IPS-15b (cell line): ENCODE results near the gene ZNF281.
"Not testable (repeated sequence)": the region's sequence is repeated elsewhere in the genome, so short reads cannot be mapped to it uniquely, and the experiment has no call there.

Source experiments
- H3K27me3 ChIP-seq: one replicate; pipeline ENCODE4 v1.6.1; 2013; ENCODE audit warnings: low read length; ENCODE audit not compliant: control insufficient read depth, insufficient read depth
- H3K36me3 ChIP-seq: one replicate; pipeline ENCODE4 v1.6.1; 2013; ENCODE audit warnings: low read length; ENCODE audit not compliant: control insufficient read depth, insufficient read depth
- H3K4me1 ChIP-seq: one replicate; pipeline ENCODE4 v1.6.1; 2013; ENCODE audit warnings: mild to moderate bottlenecking, low read length; ENCODE audit not compliant: control insufficient read depth, insufficient read depth
- H3K4me3 ChIP-seq: one replicate; pipeline ENCODE4 v1.5.1; 2013; ENCODE audit warnings: low read depth, low read length
- H3K9ac ChIP-seq: one replicate; pipeline ENCODE4 v1.6.1; 2013; ENCODE audit warnings: low read depth, mild to moderate bottlenecking, low read length
- H3K9me3 ChIP-seq: one replicate; pipeline ENCODE4 v1.6.1; 2013; ENCODE audit warnings: mild to moderate bottlenecking, low read length; ENCODE audit not compliant: control insufficient read depth, insufficient read depth

Gene ZNF281

DNA sequence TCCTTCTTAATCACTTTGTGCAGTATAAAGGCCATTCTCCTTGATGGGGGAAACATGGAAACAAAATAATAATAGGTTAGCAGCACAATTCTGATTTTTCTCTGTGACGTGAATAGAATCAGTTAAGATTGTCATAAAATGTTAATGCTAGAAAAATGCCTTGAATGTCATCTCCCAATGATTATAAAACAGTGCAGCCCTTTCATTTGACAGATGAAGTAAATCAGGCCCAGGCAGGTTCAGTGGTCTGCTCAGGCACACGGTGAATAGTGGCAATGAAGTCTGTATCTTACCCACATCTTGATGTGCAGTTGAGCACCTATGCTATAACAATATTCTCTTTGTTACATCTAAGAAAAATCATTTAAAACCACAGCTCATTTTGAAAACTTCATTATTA, 32.2 kb upstream of the ZNF281 start:
- no peaks in the 10 kb centered on the region for H3K4me1 ChIP-seq

DNA sequence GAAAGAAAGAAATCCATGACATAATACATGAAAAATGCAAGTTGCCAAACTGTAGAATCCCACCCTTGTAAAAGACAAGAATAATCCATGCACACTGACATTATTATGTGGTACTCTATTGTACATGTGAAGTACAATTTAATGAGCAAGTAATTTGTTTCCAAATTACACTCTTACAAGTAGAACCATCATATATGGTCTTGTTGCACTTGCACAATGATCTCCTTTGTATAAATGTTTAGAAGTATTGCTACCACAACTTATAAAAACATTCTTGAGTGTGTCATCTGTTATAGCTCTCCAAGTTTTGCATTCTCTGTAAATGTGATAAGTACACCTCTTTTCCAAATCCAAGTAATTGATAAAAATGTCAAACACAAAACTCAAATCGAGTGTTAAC, 29.1 kb upstream of the ZNF281 start:
- Histone ChIP-seq H3K36me3 (no peaks in the 10 kb centered on the region), H3K4me1 (no peaks in the 10 kb centered on the region), H3K9me3 (no peaks in the 10 kb centered on the region), H3K27me3 (no peaks in the 10 kb centered on the region), H3K9ac (no peak overlapping the region), H3K4me3 (no peak overlapping the region)

More for the DNA sequence above, 32.2 kb upstream of the ZNF281 start:
- Histone ChIP-seq H3K9ac (no peak overlapping the region), H3K9me3 (no peaks in the 10 kb centered on the region), H3K36me3 (no peaks in the 10 kb centered on the region), H3K4me3 (no peak overlapping the region), H3K27me3 (no peaks in the 10 kb centered on the region)

DNA sequence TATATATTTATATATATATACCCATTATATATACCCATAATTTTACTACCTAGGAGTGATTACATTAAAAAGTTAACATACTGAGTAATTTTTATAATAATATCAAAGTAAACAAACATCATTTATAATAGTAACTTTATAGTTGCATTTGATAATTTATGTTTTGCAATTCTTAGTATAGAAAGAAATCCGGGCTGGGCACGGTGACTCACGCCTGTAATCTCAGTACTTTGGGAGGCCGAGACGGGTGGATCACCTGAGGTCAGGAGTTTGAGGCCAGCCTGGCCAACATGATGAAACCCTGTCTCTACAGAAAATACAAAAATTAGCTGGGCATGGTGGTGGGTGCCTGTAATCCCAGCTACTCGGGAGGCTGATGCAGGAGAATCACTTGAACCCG, 28.6 kb upstream of the ZNF281 start:
- H3K4me1 ChIP-seq, H3K36me3 ChIP-seq, H3K27me3 ChIP-seq, H3K4me3 ChIP-seq, H3K9ac ChIP-seq, H3K9me3 ChIP-seq: not testable (repeated sequence)

DNA sequence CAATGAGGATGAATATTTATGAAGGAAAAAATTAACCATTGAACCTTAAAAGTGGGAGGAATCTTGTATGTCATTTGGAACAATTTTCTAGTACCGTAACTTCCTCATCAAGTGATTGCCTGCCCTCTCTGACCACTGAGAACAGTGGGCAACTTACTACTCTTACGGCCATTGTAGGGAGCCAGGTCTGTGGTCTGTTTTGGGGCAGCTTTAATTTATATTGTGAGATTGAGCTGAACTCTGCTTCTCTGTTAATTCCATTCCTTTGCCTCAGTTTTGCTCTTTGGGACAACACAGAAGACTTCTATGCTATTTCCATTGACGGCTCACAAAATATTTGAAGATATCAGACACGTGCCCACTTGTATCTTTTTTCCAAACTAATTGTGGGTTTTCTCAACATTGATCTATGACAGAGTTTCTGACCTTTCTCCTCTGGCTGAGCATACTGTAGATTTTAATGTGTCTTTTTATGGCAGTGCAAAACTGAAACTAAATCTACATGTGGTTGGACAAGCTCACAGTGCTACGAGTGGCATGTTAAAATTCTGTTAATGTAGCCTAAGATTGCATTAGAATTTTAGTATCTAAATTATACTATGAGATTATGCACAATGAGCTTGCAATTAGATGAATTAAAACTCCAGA, 27.8 kb upstream of the ZNF281 start:
- H3K9ac ChIP-seq: no peak overlapping the region
- no peaks in the 10 kb centered on the region for H3K27me3 ChIP-seq
- H3K36me3 ChIP-seq: no peaks in the 10 kb centered on the region

DNA sequence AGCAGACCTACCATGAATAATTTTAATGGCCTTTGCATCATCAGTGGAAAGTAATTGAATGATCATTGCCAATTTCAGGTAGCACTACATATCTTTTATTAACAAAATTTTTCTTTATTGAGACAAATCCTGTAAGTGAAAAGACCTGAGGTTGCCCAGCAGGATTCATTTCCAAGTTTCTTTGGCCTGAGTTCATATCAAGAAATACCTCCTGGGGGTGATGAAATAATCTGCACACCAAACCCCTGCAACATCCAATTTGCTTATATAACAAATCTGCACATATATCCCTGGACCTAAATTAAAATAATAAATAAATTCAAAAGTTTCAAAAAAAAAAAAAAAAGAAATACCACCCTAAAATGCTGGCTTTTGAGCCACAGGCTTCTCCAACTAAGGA, 27.3 kb upstream of the ZNF281 start:
- no peaks in the 10 kb centered on the region for H3K9me3 ChIP-seq
- H3K4me3 ChIP-seq: no peak overlapping the region
- no peaks in the 10 kb centered on the region for H3K27me3 ChIP-seq
- no peaks in the 10 kb centered on the region for H3K4me1 ChIP-seq
- no peaks in the 10 kb centered on the region for H3K36me3 ChIP-seq
- H3K9ac ChIP-seq: no peak overlapping the region

More for the DNA sequence above, 27.8 kb upstream of the ZNF281 start:
- Histone ChIP-seq H3K4me1 (no peaks in the 10 kb centered on the region), H3K4me3 (no peak overlapping the region), H3K9me3 (no peaks in the 10 kb centered on the region)

DNA sequence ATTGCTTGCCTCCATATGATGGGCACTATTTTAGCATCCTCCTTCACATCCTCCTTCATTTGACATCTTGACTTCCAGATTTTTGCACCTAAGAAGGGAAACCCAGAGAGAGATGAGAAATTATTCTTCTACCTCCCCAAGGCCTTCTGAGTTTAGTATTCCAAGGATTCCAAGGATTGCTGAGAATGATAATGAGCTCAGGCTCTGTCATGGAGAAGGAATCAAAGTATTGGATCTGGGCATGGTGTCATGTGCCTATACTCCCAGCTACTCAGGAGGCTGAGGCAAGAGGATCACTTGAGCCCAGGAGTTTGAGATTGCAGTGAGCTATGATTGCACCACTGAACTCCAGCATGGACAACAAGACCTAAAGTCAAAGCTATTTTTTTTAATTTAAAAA, 26.6 kb upstream of the ZNF281 start:
- no peak overlapping the region for H3K9ac ChIP-seq
- no peaks in the 10 kb centered on the region for H3K4me1 ChIP-seq
- H3K9me3 ChIP-seq: no peaks in the 10 kb centered on the region
- H3K4me3 ChIP-seq: no peak overlapping the region
- no peaks in the 10 kb centered on the region for H3K27me3 ChIP-seq
- H3K36me3 ChIP-seq: no peaks in the 10 kb centered on the region

DNA sequence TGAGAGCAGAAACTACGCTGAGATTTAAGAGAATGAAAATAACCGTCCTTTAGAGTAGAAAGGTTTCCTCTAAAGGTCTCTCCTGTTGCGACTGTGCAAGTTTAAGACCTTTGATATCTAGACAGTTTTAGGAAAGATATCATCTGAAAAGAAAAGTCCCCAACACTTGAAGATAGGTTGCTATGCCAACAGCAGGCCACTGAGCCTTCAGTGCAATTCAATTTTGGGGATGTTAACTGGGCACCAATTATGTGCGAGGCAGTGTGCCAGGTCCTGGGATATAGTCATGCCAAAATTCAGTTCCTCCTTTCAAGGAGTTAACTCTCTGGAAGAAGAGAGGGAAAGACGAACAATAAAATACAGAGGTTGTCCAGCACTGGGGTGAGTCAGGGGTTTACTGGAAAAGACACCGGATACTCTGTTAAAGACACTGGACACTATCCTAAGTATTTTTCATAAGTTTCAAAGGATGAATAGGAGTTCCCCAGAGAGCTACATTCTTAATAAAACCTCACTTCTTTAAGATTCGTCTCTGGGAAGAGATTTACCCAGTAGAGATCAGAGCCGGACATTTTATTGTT, 25.5 kb upstream of the ZNF281 start:
- Histone ChIP-seq H3K4me3 (no peak overlapping the region), H3K27me3 (no peaks in the 10 kb centered on the region), H3K9ac (no peak overlapping the region), H3K36me3 (no peaks in the 10 kb centered on the region), H3K9me3 (no peaks in the 10 kb centered on the region), H3K4me1 (no peaks in the 10 kb centered on the region)

DNA sequence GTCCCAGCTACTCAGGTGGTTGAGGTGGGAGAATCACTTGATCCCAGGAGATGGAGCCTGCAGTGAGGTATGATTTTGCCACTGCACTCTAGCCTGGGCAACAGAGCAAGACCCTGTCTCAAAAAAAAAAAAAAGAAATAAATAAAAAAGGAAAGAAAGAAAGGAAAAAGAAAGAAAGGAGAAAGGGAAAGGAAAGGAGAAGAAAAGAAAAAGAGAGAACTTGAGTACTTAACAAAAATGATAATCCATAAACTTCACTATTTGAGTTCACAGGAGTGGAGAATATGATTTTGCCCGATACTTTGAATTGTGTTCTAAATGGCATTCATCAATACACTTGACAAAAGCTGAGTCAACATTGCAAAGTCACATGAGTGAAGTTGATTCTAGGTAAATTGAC, 23.8 kb upstream of the ZNF281 start:
- H3K27me3 ChIP-seq: no peaks in the 10 kb centered on the region

DNA sequence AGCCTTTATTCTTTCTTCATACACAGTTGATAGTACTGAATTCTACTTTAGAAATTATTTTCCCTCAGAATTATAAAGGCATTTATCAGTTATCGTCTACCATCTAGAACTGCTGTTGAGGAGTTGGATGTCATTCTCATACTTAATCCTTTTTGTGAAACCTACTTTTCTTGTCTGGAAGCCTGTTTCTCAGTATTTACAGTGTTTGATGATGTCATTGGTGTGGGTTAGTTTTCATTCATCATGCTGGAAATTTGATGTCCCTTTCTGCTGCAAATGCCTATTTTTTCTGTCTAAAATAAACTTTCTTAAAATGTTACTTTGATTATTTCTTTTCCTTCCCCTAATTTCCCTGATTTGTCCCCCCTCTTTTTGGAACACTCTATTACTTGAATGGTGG, 22.8 kb upstream of the ZNF281 start:
- Histone ChIP-seq H3K9ac (no peak overlapping the region), H3K9me3 (no peaks in the 10 kb centered on the region), H3K36me3 (no peaks in the 10 kb centered on the region), H3K4me3 (no peak overlapping the region), H3K4me1 (no peaks in the 10 kb centered on the region), H3K27me3 (no peaks in the 10 kb centered on the region)

More for the DNA sequence above, 23.8 kb upstream of the ZNF281 start:
- Histone ChIP-seq H3K9ac (no peak overlapping the region), H3K4me1 (no peaks in the 10 kb centered on the region), H3K4me3 (no peak overlapping the region), H3K9me3 (no peaks in the 10 kb centered on the region), H3K36me3 (no peaks in the 10 kb centered on the region)

DNA sequence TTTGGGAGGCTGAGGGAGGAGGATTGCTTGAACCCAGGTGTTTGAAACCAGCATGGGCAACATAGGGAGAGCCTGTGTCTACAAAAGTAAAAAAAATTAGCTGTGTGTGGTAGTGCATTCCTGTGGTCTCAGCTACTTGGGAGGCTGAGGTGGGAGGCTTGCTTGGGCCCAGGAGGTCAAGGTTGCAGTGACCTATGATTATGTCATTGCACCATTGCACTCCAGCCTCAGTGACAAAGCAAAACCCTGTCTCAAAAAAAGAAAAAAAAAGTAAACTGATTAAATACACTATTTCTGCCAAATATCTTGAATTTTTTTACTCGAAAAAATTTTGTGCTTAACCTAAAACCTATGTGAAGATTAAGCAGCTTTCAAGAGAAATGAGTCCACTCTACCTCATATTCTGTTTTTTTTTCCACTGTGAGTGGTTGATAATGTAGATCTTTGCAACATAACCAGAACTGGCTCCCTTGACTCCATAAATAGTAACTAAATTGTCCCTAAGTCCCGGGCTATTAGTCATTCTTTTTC, 19.4 kb upstream of the ZNF281 start:
- Histone ChIP-seq H3K4me1 (no peaks in the 10 kb centered on the region), H3K4me3 (no peak overlapping the region), H3K36me3 (no peaks in the 10 kb centered on the region), H3K9ac (no peak overlapping the region), H3K27me3 (no peaks in the 10 kb centered on the region), H3K9me3 (no peaks in the 10 kb centered on the region)

DNA sequence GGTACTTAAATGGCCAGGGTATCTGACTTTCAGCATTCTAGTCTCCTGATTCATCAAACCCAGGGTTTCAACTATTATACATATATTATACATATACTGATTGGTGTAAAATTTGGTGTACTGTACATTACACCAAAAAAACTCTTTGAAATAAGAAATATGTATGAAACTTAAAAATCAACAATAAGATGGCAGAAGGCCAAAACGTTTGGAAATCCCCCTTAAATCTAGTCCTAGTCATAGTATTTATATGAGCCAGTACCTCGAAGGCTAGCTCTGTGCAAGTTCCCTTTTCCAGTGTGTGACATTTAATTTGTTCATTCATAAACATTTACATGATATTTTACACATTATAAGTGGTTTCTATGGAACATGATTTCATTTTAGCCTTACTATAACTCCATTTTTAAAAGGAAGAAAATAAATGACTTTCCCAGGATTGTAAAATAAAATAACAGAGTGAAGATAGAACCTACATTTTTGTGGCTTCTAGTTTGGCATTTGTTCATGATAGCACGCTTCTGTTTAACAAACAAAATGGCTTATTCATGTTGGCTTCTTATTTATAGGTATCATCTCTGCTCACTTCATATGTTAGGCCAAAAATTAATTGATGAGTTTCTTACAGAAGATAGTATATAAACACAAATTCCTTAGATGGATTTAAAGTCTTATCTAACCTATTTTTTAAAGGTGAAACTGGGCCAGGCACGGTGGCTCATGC, 18.8 kb upstream of the ZNF281 start:
- H3K4me1 ChIP-seq: no peaks in the 10 kb centered on the region

DNA sequence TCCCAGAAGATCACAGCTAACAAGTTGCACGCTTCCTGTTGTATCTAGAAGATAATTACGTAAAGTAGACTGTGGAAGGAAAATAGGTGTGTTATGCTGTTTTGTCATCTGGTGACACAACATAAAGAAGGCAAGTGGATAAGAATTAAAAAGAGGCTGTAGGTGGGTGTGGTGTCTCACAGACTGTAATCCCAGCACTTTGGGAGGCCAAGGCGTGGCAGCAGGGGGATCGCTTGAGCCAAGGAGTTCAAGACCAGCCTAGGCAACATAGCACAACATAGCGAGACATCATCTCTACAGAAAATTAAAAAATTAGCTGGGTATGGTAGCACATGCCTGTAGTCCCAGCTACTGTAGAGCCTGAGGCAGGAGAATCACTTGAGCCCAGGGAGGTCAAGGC, 17.9 kb upstream of the ZNF281 start:
- H3K27me3 ChIP-seq: no peaks in the 10 kb centered on the region
- H3K4me1 ChIP-seq: no peaks in the 10 kb centered on the region
- no peak overlapping the region for H3K4me3 ChIP-seq
- no peaks in the 10 kb centered on the region for H3K9me3 ChIP-seq
- no peak overlapping the region for H3K9ac ChIP-seq
- no peaks in the 10 kb centered on the region for H3K36me3 ChIP-seq

More for the DNA sequence above, 18.8 kb upstream of the ZNF281 start:
- Histone ChIP-seq H3K36me3 (no peaks in the 10 kb centered on the region), H3K4me3 (no peak overlapping the region), H3K9ac (no peak overlapping the region), H3K27me3 (no peaks in the 10 kb centered on the region), H3K9me3 (no peaks in the 10 kb centered on the region)
